ENCODE data around the gene UBXN2A. TPM values are rescaled to one million over a fixed set of nuclear protein-coding genes. Genes with fewer than 3 reads are reported as not detected.

The UBXN2A gene
- total and polyA plus RNA-seq, 10 of the 15 experiments (the other 5 are each of a cell fraction or from before 2014, with no cell fraction given) = 3.7 to 23.5 (median 14.6) TPM

- TF ChIP-seq NRF1 (conservative IDR thresholded peaks at IDR 0.05; ENCODE audit: low read depth, low read length) = no peak
- TF ChIP-seq RCOR1 (conservative IDR thresholded peaks at IDR 0.05; ENCODE audit: low read depth, low read length) = no peak
- TF ChIP-seq IRF4 (IDR thresholded peaks at IDR 0.05; ENCODE audit: low read depth, low read length) = no peak
- no peak for TF ChIP-seq RAD21 (IDR thresholded peaks at IDR 0.05; ENCODE audit: insufficient read depth, low read depth, low read length)
Observed at GRCh38 chr2:24046599-24046929, 106.3 kb downstream of the UBXN2A start (continued).

- Histone ChIP-seq H3K36me3 (ENCODE audit: control insufficient read depth in 2 of 2, insufficient read depth in 2 of 2, low read length in 1 of 2) (no peaks in the 10 kb centered on the region), H4K20me1 (ENCODE audit: control insufficient read depth, insufficient read depth) (no peaks in the 10 kb centered on the region), H3K4me1 (ENCODE audit: control insufficient read depth, insufficient read depth, low read length) (peaks cover 11% of the 10 kb centered on the region), H3K9ac (ENCODE audit: control insufficient read depth, insufficient read depth, low read length) (peak within 1 kb of the TSS; percentile 77), H3K27me3 (replicated peaks in 1 of 2; ENCODE audit: control insufficient read depth in 2 of 2, insufficient read depth in 2 of 2, low read length in 1 of 2) (peaks cover 0 to 5% of the 10 kb centered on the region in 2 experiments; a peak in 3 of 4 replicates), H2AFZ (ENCODE audit: control insufficient read depth, low read depth, low read length) (peak within 1 kb of the TSS; percentile 95), H3K4me2 (ENCODE audit: control insufficient read depth, insufficient read depth) (peak within 1 kb of the TSS; percentile 72), H3K4me3 (peak within 1 kb of the TSS; percentile 78), H3K27ac (ENCODE audit: control insufficient read depth, insufficient read depth) (peak within 1 kb of the TSS; percentile 20; the same call in 1 of the 2 replicates), H3K79me2 (ENCODE audit: control insufficient read depth, insufficient read depth, low read length) (peaks cover 7% of the 10 kb centered on the region), H3K9me3 (replicated peaks; ENCODE audit: control insufficient read depth, insufficient read depth, low read length) (no peaks in the 10 kb centered on the region)
- SMC1A ChIA-PET (ENCODE audit: uncharacterized antibody, unreplicated experiment) = interaction anchor here (0.6 to 1.4 kb wide), 11 partner anchors 14 to 227 kb away, joined by 3 to 14 read pairs (median 3); partner anchors contain the start of genes ATAD2B and SF3B6
- POLR2A ChIA-PET = interaction anchor here (0.7 to 1.7 kb wide), 12 partner anchors 14 to 1435 kb away, joined by 3 to 12 read pairs (median 3); partner anchors contain the start of genes ATAD2B, SF3B6 and TP53I3
- DNase-seq (ENCODE audit: low read depth, low spot score) = peak; percentile 97
- WGBS (ENCODE audit: insufficient coverage, insufficient replicate concordance, low lambda C conversion rate, missing lambda C conversion rate) = 2% methylated on average over 33 of the region's 38 CpGs
- ATAC-seq = peak; percentile 100
- CTCF ChIA-PET = interaction anchor here (0.7 to 3.7 kb wide), 10 partner anchors 9 to 223 kb away, joined by 3 to 26 read pairs (median 5); partner anchors contain the start of genes ATAD2B, SF3B6 and TP53I3
- TSS peak; percentile 85 for BruUV-seq (replicated peaks)
- RAD21 ChIA-PET (ENCODE audit: unreplicated experiment) = interaction anchor here (0.7 to 1.7 kb wide), 12 partner anchors 12 to 222 kb away, joined by 3 to 31 read pairs (median 6); partner anchors contain the start of genes ATAD2B, SF3B6 and TP53I3
- FAIRE-seq = peak; percentile 100
- intact Hi-C loops (cut with micrococcal nuclease; ENCODE audit: unreplicated experiment) = loop anchor here (1.0 to 5.0 kb wide), 2 partner anchors 29 to 120 kb away; partner anchors contain the start of genes ATAD2B and SF3B6
- in situ Hi-C loops (cut with MboI) = no loop called here
- TF ChIP-seq NFYB (IDR thresholded peaks at IDR 0.05; ENCODE audit: insufficient read depth, low read depth, low read length) = peak; percentile 99
- TF ChIP-seq MLLT1 (IDR thresholded peaks at IDR 0.05) = peak; percentile 95
- 0 out of 2 replicates have a peak, but pooled peaks have one; percentile 12 for TF ChIP-seq ELK1 (IDR thresholded peaks at IDR 0.05; ENCODE audit: low read depth, low read length)
- no peak for TF ChIP-seq JUND (IDR thresholded peaks at IDR 0.05; ENCODE audit: low read depth, low read length)
- peak; percentile 92; the same call in 1 of the 2 replicates for TF ChIP-seq ZBTB40 (IDR thresholded peaks at IDR 0.05; ENCODE audit: borderline replicate concordance)
- TF ChIP-seq EGR1 (IDR thresholded peaks at IDR 0.05; ENCODE audit: borderline replicate concordance in 1 of 2, low read depth in 2 of 2, low read length in 2 of 2) = no peak; a peak in 1 of 3 replicates
- TF ChIP-seq PBX3 (IDR thresholded peaks at IDR 0.05; ENCODE audit: insufficient replicate concordance, low read depth, low read length) = peak; percentile 84
Observed at GRCh38 chr2:24046930-24047702, 106.9 kb downstream of the UBXN2A start, which contains the start of gene WDCP. Gene WDCP, minus strand, starts transcription at chr2:24047391. Its CDS starts 7,897 bp downstream, at chr2:24039494.
